OCI-LY1 (cell line): ENCODE data around the gene OSMR.

Experiments used
- H2AFZ ChIP-seq: fragments of 200-600 bp; sonication (generic), shearing (Covaris generic); 2 replicates; pipeline ENCODE4 v1.6.0; 2014; ENCODE audit warnings: antibody characterized with exemption, mild to moderate bottlenecking, low read length
- H3F3A ChIP-seq: fragments of 200-600 bp; sonication (generic), shearing (Covaris generic); 2 replicates; pipeline ENCODE4 v1.6.0; 2014; ENCODE audit warnings: mild to moderate bottlenecking, antibody characterized with exemption, low read length, moderate library complexity; ENCODE audit not compliant: insufficient read depth
- H3K27ac ChIP-seq: fragments of 200-600 bp; sonication (generic); 2 replicates; pipeline ENCODE4 v1.5.1; 2014; ENCODE audit warnings: low read length, mixed run types, mild to moderate bottlenecking, low read depth; ENCODE audit not compliant: poor library complexity, severe bottlenecking
- H3K27me3 ChIP-seq: fragments of 200-600 bp; sonication (generic); 2 replicates; pipeline ENCODE4 v1.6.0; 2014; ENCODE audit warnings: antibody characterized with exemption, mild to moderate bottlenecking, low read length, moderate library complexity; ENCODE audit not compliant: insufficient read depth
- H3K36me3 ChIP-seq: fragments of 200-600 bp; sonication (generic); 2 replicates; pipeline ENCODE4 v1.6.1; 2014; ENCODE audit warnings: mild to moderate bottlenecking, antibody characterized with exemption, low read length, moderate library complexity, mixed read lengths; ENCODE audit not compliant: insufficient read depth
- H3K4me1 ChIP-seq: fragments of 200-600 bp; sonication (generic); 2 replicates; pipeline ENCODE4 v1.5.1; 2014; ENCODE audit warnings: mild to moderate bottlenecking, low read length, moderate library complexity; ENCODE audit not compliant: insufficient read depth, severe bottlenecking
- H3K4me2 ChIP-seq: fragments of 200-600 bp; sonication (generic), shearing (Covaris generic); 2 replicates; pipeline ENCODE4 v1.6.1; 2014; ENCODE audit warnings: low read length
- H3K4me3 ChIP-seq: fragments of 200-600 bp; sonication (generic); 2 replicates; pipeline ENCODE4 v1.5.1; 2014; ENCODE audit warnings: low read length, low read depth, mild to moderate bottlenecking, mixed read lengths; ENCODE audit not compliant: poor library complexity, severe bottlenecking
- H3K79me2 ChIP-seq: fragments of 200-600 bp; shearing (Covaris generic); 2 replicates; pipeline ENCODE4 v1.6.1; 2016; ENCODE audit warnings: mixed run types, low read length, mixed read lengths; ENCODE audit not compliant: insufficient read depth
- H3K9ac ChIP-seq: fragments of 200-600 bp; sonication (generic), shearing (Covaris generic); 2 replicates; pipeline ENCODE4 v1.6.1; 2014; ENCODE audit warnings: mild to moderate bottlenecking, low read length, mixed read lengths
- H3K9me2 ChIP-seq: fragments of 200-600 bp; sonication (generic), shearing (Covaris generic); 2 replicates; pipeline ENCODE4 v1.6.1; 2014; ENCODE audit warnings: low read depth, mild to moderate bottlenecking, low read length, mixed read lengths
- H3K9me3 ChIP-seq: fragments of 200-600 bp; shearing (Covaris generic); 2 replicates; pipeline ENCODE4 v1.6.1; 2014; ENCODE audit warnings: low read length, mixed read lengths
- H4K20me1 ChIP-seq: fragments of 200-600 bp; sonication (generic), shearing (Covaris generic); 2 replicates; pipeline ENCODE4 v1.6.0; 2016; ENCODE audit warnings: mild to moderate bottlenecking, low read length; ENCODE audit not compliant: insufficient read depth
- EZH2 ChIP-seq: fragments of 200-600 bp; sonication (generic), shearing (Covaris generic); IDR thresholded peaks from 2 replicates; pipeline ENCODE4 v1.8.0; 2017; ENCODE audit warnings: borderline replicate concordance, mixed run types, mild to moderate bottlenecking, antibody characterized with exemption, low read length, moderate library complexity, mixed read lengths
- TF ChIP-seq, protein P1 (sequence below): fragments of 200-600 bp; sonication (generic), shearing (Covaris generic); IDR thresholded peaks from 2 replicates; pipeline ENCODE4 v1.5.1; 2017; ENCODE audit warnings: mild to moderate bottlenecking, antibody characterized with exemption, low read length, moderate library complexity, mixed read lengths

The OSMR gene

DNA sequence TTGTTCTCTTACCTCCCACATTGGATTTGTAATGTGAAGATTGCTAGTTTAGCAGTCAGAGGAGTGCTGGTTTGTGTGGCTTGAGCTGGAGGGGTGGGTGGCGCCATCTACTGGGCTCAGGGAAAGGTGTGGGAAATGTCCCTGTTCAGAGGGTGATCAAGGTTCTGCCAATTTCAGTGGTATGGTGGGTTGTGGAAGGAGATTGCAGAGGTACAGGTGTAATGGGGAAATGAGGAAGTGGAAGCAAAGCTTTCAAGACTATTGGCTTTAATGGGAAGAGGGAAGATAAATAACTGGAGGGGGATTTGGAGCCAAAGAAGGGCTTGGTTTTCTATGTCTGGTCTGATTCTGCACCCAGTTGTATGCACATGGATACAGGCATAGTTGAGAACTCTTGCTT is 76.4 kb downstream of the OSMR start:
- no peak overlapping the region for H3K4me2 ChIP-seq
- TF ChIP-seq EZH2 = no peak
- TF ChIP-seq, protein P1, sequence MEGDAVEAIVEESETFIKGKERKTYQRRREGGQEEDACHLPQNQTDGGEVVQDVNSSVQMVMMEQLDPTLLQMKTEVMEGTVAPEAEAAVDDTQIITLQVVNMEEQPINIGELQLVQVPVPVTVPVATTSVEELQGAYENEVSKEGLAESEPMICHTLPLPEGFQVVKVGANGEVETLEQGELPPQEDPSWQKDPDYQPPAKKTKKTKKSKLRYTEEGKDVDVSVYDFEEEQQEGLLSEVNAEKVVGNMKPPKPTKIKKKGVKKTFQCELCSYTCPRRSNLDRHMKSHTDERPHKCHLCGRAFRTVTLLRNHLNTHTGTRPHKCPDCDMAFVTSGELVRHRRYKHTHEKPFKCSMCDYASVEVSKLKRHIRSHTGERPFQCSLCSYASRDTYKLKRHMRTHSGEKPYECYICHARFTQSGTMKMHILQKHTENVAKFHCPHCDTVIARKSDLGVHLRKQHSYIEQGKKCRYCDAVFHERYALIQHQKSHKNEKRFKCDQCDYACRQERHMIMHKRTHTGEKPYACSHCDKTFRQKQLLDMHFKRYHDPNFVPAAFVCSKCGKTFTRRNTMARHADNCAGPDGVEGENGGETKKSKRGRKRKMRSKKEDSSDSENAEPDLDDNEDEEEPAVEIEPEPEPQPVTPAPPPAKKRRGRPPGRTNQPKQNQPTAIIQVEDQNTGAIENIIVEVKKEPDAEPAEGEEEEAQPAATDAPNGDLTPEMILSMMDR = peak; percentile 93
- H3F3A ChIP-seq = no peaks in the 10 kb centered on the region
- H3K79me2 ChIP-seq = no peaks in the 10 kb centered on the region
- H2AFZ ChIP-seq = no peak overlapping the region
- no peaks in the 10 kb centered on the region for H3K4me1 ChIP-seq
- no peaks in the 10 kb centered on the region for H3K9me3 ChIP-seq
- no peak overlapping the region for H3K27ac ChIP-seq
- H3K36me3 ChIP-seq = no peaks in the 10 kb centered on the region
- H4K20me1 ChIP-seq = no peaks in the 10 kb centered on the region
- H3K9ac ChIP-seq = no peak overlapping the region
- no peak overlapping the region for H3K4me3 ChIP-seq
- H3K9me2 ChIP-seq = no peaks in the 10 kb centered on the region
- no peaks in the 10 kb centered on the region for H3K27me3 ChIP-seq

- Histone ChIP-seq H3K9me2 (no peaks in the 10 kb centered on the region), H3K36me3 (no peaks in the 10 kb centered on the region), H3K4me2 (no peak overlapping the region), H3F3A (no peaks in the 10 kb centered on the region), H3K9me3 (no peaks in the 10 kb centered on the region), H2AFZ (no peak overlapping the region), H3K27ac (no peak overlapping the region), H3K9ac (no peak overlapping the region), H3K4me1 (no peaks in the 10 kb centered on the region), H3K4me3 (no peak overlapping the region), H3K79me2 (no peaks in the 10 kb centered on the region), H4K20me1 (no peaks in the 10 kb centered on the region), H3K27me3 (no peaks in the 10 kb centered on the region)
- TF ChIP-seq, protein P1 = no peak
- TF ChIP-seq EZH2 = no peak
Measured at GRCh38 chr5:38923661-38924451, 78.0 kb downstream of the OSMR start.

DNA sequence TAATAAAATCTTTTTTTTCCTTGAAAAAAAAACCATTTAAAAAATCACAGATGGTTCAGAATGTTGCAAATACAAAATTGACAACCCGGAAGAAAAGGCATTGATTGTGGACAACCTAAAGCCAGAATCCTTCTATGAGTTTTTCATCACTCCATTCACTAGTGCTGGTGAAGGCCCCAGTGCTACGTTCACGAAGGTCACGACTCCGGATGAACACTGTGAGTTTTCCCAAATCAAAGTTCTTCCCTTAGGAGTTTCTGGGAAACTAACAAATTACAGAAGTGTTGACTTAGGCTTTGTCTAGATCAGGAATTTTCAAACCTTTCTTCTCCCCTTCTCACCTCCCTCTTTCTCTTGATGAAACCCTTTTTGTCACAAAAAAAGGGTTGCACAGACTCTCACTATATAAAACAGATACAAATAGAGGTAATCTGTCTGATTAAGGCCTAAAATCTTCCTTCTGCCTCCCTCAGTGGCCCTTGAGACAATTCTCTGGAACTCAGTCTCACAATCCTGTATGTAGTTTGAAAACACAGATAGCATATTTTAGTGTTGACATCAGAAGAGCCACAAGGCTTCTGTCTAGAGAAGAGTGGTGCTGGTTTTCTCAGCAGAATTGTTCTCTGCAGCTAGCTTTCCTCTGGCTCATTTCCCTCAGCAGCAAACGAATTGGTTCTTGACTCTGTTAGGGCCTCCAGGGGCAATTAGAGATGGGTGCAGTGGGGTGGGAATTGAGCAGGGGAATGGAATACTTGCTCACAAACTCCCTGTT is 79.5 kb downstream of the OSMR start:
- Histone ChIP-seq H2AFZ (no peak overlapping the region), H3K4me3 (no peak overlapping the region), H3K27ac (no peak overlapping the region), H3K27me3 (no peaks in the 10 kb centered on the region), H3K79me2 (no peaks in the 10 kb centered on the region), H3K4me1 (no peaks in the 10 kb centered on the region), H3K36me3 (no peaks in the 10 kb centered on the region), H3K9me2 (no peaks in the 10 kb centered on the region), H3K9me3 (no peaks in the 10 kb centered on the region), H3F3A (no peaks in the 10 kb centered on the region), H3K4me2 (no peak overlapping the region), H3K9ac (no peak overlapping the region), H4K20me1 (no peaks in the 10 kb centered on the region)
- TF ChIP-seq, protein P1 = no peak
- no peak for TF ChIP-seq EZH2
